Measurements from ENCODE around the gene PRDM16. TPM values are rescaled to one million over a fixed set of nuclear protein-coding genes. Genes with fewer than 3 reads are reported as not detected.
A peak's percentile ranks its signal among the peaks of the same experiment; 100 is the strongest.

The PRDM16 gene
- total and polyA plus RNA-seq, 3 donors from 2014 or later: 2.1 to 5.6 (median 4.7) TPM

- no peaks in the 10 kb centered on the region for H3K27me3 ChIP-seq
Measured at GRCh38 chr1:3422638-3423037, 353.6 kb downstream of the PRDM16 start.

GRCh38 chr1:3423245-3423829 is 354.3 kb downstream of the PRDM16 start:
- H3K4me3 ChIP-seq: no peak overlapping the region
- no peaks in the 10 kb centered on the region for H3K36me3 ChIP-seq (ENCODE audit: low read depth, missing control alignments)
- H3K9me3 ChIP-seq: no peaks in the 10 kb centered on the region
- H3K27me3 ChIP-seq: no peaks in the 10 kb centered on the region
- intact Hi-C loops (cut with DNase I; ENCODE audit: low total_unique reads): loop anchor here (5.0 kb wide), 1 partner anchor 411 kb away; no protein-coding TSS in a partner anchor
- H3K27ac ChIP-seq: no peak overlapping the region
- TF ChIP-seq CTCF (IDR thresholded peaks at IDR 0.05) (no peak), POLR2A (IDR thresholded peaks at IDR 0.05) (no peak)
- 53 to 100% methylated on average over 1 to 23 of the region's 23 CpGs for WGBS, 2 donors
- DNase-seq: peak; percentile 66
- peaks cover 11% of the 10 kb centered on the region for H3K4me1 ChIP-seq

More at GRCh38 chr1:3422638-3423037, 353.6 kb downstream of the PRDM16 start:
- H3K36me3 ChIP-seq (ENCODE audit: low read depth, missing control alignments): no peaks in the 10 kb centered on the region
- TF ChIP-seq CTCF (IDR thresholded peaks at IDR 0.05): no peak
- no peak for TF ChIP-seq POLR2A (IDR thresholded peaks at IDR 0.05)
- H3K4me1 ChIP-seq: peaks cover 11% of the 10 kb centered on the region
- intact Hi-C loops (cut with DNase I; ENCODE audit: low total_unique reads): loop anchor here (5.0 kb wide), 1 partner anchor 410 kb away; no protein-coding TSS in a partner anchor
- no peak for DNase-seq
- WGBS, 2 donors: 89 to 92% methylated on average over 8 to 14 of the region's 14 CpGs
- H3K9me3 ChIP-seq: no peaks in the 10 kb centered on the region
- H3K27ac ChIP-seq: no peak overlapping the region
- no peak overlapping the region for H3K4me3 ChIP-seq

- WGBS, 2 donors: 70 to 76% methylated on average over 25 to 28 of the region's 28 CpGs
- Histone ChIP-seq H3K27me3 (no peaks in the 10 kb centered on the region), H3K27ac (no peak overlapping the region), H3K4me1 (peaks cover 11% of the 10 kb centered on the region), H3K36me3 (ENCODE audit: low read depth, missing control alignments) (no peaks in the 10 kb centered on the region), H3K4me3 (no peak overlapping the region), H3K9me3 (no peaks in the 10 kb centered on the region)
- DNase-seq: no peak
- intact Hi-C loops (cut with DNase I; ENCODE audit: low total_unique reads): loop anchor here (5.0 kb wide), 1 partner anchor 412 kb away; no protein-coding TSS in a partner anchor
- TF ChIP-seq CTCF (IDR thresholded peaks at IDR 0.05) (no peak), POLR2A (IDR thresholded peaks at IDR 0.05) (no peak)
Measured at GRCh38 chr1:3423896-3424611, 355.1 kb downstream of the PRDM16 start.

- no peak for TF ChIP-seq CTCF (IDR thresholded peaks at IDR 0.05)
- no peak for TF ChIP-seq POLR2A (IDR thresholded peaks at IDR 0.05)
- no peak overlapping the region for H3K27ac ChIP-seq
- H3K4me1 ChIP-seq: peaks cover 11% of the 10 kb centered on the region
- no peaks in the 10 kb centered on the region for H3K36me3 ChIP-seq (ENCODE audit: low read depth, missing control alignments)
- intact Hi-C loops (cut with DNase I; ENCODE audit: low total_unique reads): no loop called here
- H3K27me3 ChIP-seq: no peaks in the 10 kb centered on the region
- H3K4me3 ChIP-seq: no peak overlapping the region
- 87 to 93% methylated on average over 18 to 44 of the region's 44 CpGs for WGBS, 2 donors
- no peaks in the 10 kb centered on the region for H3K9me3 ChIP-seq
- no peak for DNase-seq
Measured at GRCh38 chr1:3425486-3426215, 356.6 kb downstream of the PRDM16 start.

All from testis (tissue), 3 donors.